Vagina (tissue), 2 donors: ENCODE measurements around the gene RPP40. TPM values are rescaled to one million over a fixed set of nuclear protein-coding genes. Genes with fewer than 3 reads are reported as not detected.

ENCODE experiments used
- DNase-seq, 2 donors: peaks; one replicate each; pipeline ENCODE4 v3.0.0-alpha.2; 2017; ENCODE audit errors: extremely low spot score in 2 of 2
- H3K27ac ChIP-seq: fragments of 200-600 bp; sonication (generic); one replicate; pipeline ENCODE4 v1.5.1; 2019
- H3K27me3 ChIP-seq: fragments of 200-600 bp; sonication (generic); one replicate; pipeline ENCODE4 v1.5.1; 2019
- H3K36me3 ChIP-seq, 2 donors: fragments of 200-600 bp; sonication (generic); one replicate each; pipeline ENCODE4 v1.5.1; 2017 to 2019
- H3K4me1 ChIP-seq: fragments of 200-600 bp; sonication (generic); one replicate; pipeline ENCODE4 v1.5.1; 2019
- H3K4me3 ChIP-seq, 2 donors: fragments of 200-600 bp; sonication (generic); 1 replicate in 1 of 2; 2 replicates in 1 of 2; pipeline ENCODE4 v1.5.1; 2016 to 2019
- H3K9me3 ChIP-seq: fragments of 200-600 bp; sonication (generic); one replicate; pipeline ENCODE4 v1.5.1; 2019
- CTCF ChIP-seq, 3 experiments: fragments of 450-650 bp in 2 of 3; fragments of 200-600 bp in 1 of 3; sonication (generic) in 1 of 3; IDR thresholded peaks; one replicate each; pipeline ENCODE4 v1.5.1; 2017 to 2019; ENCODE audit warnings: antibody characterized with exemption in 3 of 3, mild to moderate bottlenecking in 2 of 3, moderate library complexity in 2 of 3
- POLR2A ChIP-seq, 2 donors: fragments of 450-650 bp; IDR thresholded peaks; one replicate each; pipeline ENCODE4 v1.6.1; 2017; ENCODE audit warnings: antibody characterized with exemption in 2 of 2, mild to moderate bottlenecking in 2 of 2, moderate library complexity in 2 of 2
- POLR2AphosphoS5 ChIP-seq, 2 donors: sonication (generic); formaldehyde crosslinking; IDR thresholded peaks; one replicate each; pipeline ENCODE4 v1.9.0; 2017; ENCODE audit warnings: antibody characterized with exemption in 2 of 2, mild to moderate bottlenecking in 2 of 2, low read depth in 1 of 2; ENCODE audit not compliant: insufficient read depth in 1 of 2
- intact Hi-C: fragments of 100-400 bp; cut with DNase I; formaldehyde crosslinking; loops from one replicate; pipeline ENCODE4 v1.15.1; 2023
- total RNA-seq: library from RNA; depleted of rRNA; stranded (reverse); fragments of >200 nt; gene quantifications from one replicate; pipeline ENCODE4 v1.2.3, GENCODE V29; 2016

The RPP40 gene
- total RNA-seq, 1 donor from 2014 or later, result 4.7 TPM

- no peak for TF ChIP-seq CTCF (IDR thresholded peaks at IDR 0.05)
- TF ChIP-seq POLR2A (IDR thresholded peaks at IDR 0.05), result no peak
- no peak for TF ChIP-seq POLR2AphosphoS5 (IDR thresholded peaks at IDR 0.05; ENCODE audit: insufficient read depth in 1 of 2, low read depth in 1 of 2)
- intact Hi-C loops, result no loop called here
- no peak overlapping the region for H3K27ac ChIP-seq
- no peaks in the 10 kb centered on the region for H3K36me3 ChIP-seq
- DNase-seq, result no peak
- no peak overlapping the region for H3K4me3 ChIP-seq
- no peaks in the 10 kb centered on the region for H3K4me1 ChIP-seq
- no peaks in the 10 kb centered on the region for H3K9me3 ChIP-seq
- H3K27me3 ChIP-seq, result no peaks in the 10 kb centered on the region
Observed at GRCh38 chr6:4967301-4968030, 36.4 kb downstream of the RPP40 start.

GRCh38 chr6:4965562-4966389 is 38.1 kb downstream of the RPP40 start:
- H3K27ac ChIP-seq, result no peak overlapping the region
- H3K36me3 ChIP-seq, result no peaks in the 10 kb centered on the region
- no peak overlapping the region for H3K4me3 ChIP-seq
- H3K4me1 ChIP-seq, result no peaks in the 10 kb centered on the region
- intact Hi-C loops, result no loop called here
- no peaks in the 10 kb centered on the region for H3K9me3 ChIP-seq
- no peaks in the 10 kb centered on the region for H3K27me3 ChIP-seq
- TF ChIP-seq POLR2A (IDR thresholded peaks at IDR 0.05) (no peak), POLR2AphosphoS5 (IDR thresholded peaks at IDR 0.05; ENCODE audit: insufficient read depth in 1 of 2, low read depth in 1 of 2) (no peak), CTCF (IDR thresholded peaks at IDR 0.05) (no peak)
- DNase-seq, result no peak

GRCh38 chr6:4964675-4965561 is 38.9 kb downstream of the RPP40 start:
- no peaks in the 10 kb centered on the region for H3K9me3 ChIP-seq

GRCh38 chr6:4962905-4963304 is 40.9 kb downstream of the RPP40 start:
- no peak for TF ChIP-seq POLR2A (IDR thresholded peaks at IDR 0.05)
- TF ChIP-seq CTCF (IDR thresholded peaks at IDR 0.05), result no peak
- no peaks in the 10 kb centered on the region for H3K9me3 ChIP-seq
- H3K4me3 ChIP-seq, result no peak overlapping the region
- intact Hi-C loops, result no loop called here
- no peak overlapping the region for H3K27ac ChIP-seq
- DNase-seq, result peak in 1 of 2 donors; percentile 8
- H3K36me3 ChIP-seq, result no peaks in the 10 kb centered on the region
- no peaks in the 10 kb centered on the region for H3K4me1 ChIP-seq
- no peaks in the 10 kb centered on the region for H3K27me3 ChIP-seq

More at GRCh38 chr6:4964675-4965561, 38.9 kb downstream of the RPP40 start:
- TF ChIP-seq POLR2AphosphoS5 (IDR thresholded peaks at IDR 0.05; ENCODE audit: insufficient read depth in 1 of 2, low read depth in 1 of 2) (no peak), CTCF (IDR thresholded peaks at IDR 0.05) (no peak), POLR2A (IDR thresholded peaks at IDR 0.05) (no peak)
- intact Hi-C loops, result no loop called here
- no peaks in the 10 kb centered on the region for H3K36me3 ChIP-seq
- no peak for DNase-seq
- H3K27me3 ChIP-seq, result no peaks in the 10 kb centered on the region
- no peak overlapping the region for H3K27ac ChIP-seq
- H3K4me3 ChIP-seq, result no peak overlapping the region
- no peaks in the 10 kb centered on the region for H3K4me1 ChIP-seq
